Limb (tissue), 2 donors: ENCODE data around the gene LFNG.
"Not testable (repeated sequence)": the region's sequence is repeated elsewhere in the genome, so short reads cannot be mapped to it uniquely, and the experiment has no call there.

Experiments used
- DNase-seq, 2 donors: peaks; one replicate each; pipeline ENCODE4 v3.0.0-alpha.2; 2016; ENCODE audit errors: extremely low spot score in 2 of 2

Gene LFNG

DNA sequence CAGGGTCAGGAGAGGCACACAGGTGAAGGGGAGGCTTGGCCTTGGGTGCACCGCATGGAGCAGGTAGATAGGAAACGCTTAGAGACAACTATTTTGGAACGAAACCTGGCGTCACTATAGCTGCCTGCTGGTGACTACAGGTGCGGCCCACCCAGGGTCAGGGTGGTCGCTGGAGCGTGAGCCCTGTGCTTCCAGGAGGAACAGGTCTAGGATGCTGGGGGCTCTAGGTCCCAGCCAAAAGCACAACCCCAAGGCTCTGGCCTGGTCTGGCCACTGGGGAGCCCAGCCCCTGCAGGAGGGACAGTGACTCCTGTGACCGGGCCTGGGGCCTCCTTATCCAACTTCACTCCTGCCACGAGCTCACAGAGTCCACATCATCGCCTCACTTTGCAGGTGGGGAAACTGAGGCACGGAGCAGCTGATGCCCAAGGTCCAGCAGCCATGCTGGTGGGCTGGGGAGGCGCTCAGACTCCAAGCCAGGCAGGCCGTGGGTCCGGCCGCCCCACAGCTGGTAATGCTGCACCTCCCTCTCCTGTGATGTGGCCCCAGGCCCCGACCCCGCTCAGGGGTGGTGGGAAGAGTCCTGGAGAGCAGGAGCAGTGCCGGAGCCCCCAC lies 9.0 kb downstream of the LFNG start:
- DNase-seq = no peak

DNA sequence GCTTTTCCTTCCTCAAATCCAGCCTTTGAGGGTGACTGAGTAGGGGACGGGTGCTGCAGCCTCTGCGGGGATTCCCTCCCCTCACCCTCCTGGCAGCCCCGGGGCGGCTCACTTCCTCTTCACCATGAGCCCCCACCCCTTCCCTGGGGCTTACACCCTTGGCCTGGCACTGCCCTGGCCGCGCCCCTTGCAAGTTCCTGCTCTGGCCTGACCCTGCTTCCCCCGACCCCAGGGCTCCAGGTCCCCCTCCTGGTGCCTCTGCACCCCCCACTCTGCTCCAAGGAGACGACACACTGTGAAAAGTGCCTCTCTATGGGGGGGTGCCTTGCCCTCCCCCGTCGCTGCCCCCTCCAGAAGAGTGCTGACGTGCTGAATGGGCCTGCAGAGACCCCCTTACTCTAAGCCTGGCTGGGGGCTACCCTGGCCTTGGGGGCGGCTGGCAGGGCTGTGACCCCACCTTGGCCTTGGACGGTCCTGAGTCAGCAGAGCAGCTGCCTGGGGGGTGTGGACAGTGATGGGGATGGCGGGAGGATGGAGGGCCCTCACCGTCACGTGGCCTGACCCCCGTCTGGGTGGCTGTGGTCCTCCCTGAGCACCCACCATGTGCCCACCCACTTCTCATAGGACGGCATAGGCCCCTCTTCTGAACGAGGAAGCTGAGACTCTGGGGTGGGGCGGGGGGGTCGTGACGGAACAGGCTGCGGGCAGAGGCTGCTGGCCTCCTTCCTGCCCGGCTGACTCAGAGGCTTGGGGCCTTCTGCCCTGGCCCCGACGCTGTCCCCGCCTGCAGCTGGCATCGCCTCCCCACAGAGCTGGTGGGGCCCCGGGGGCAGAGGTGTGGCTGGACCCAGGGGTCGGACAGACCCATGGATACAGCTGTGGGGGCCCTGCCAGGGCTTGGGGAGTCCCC lies 9.8 kb downstream of the LFNG start:
- no peak for DNase-seq

DNA sequence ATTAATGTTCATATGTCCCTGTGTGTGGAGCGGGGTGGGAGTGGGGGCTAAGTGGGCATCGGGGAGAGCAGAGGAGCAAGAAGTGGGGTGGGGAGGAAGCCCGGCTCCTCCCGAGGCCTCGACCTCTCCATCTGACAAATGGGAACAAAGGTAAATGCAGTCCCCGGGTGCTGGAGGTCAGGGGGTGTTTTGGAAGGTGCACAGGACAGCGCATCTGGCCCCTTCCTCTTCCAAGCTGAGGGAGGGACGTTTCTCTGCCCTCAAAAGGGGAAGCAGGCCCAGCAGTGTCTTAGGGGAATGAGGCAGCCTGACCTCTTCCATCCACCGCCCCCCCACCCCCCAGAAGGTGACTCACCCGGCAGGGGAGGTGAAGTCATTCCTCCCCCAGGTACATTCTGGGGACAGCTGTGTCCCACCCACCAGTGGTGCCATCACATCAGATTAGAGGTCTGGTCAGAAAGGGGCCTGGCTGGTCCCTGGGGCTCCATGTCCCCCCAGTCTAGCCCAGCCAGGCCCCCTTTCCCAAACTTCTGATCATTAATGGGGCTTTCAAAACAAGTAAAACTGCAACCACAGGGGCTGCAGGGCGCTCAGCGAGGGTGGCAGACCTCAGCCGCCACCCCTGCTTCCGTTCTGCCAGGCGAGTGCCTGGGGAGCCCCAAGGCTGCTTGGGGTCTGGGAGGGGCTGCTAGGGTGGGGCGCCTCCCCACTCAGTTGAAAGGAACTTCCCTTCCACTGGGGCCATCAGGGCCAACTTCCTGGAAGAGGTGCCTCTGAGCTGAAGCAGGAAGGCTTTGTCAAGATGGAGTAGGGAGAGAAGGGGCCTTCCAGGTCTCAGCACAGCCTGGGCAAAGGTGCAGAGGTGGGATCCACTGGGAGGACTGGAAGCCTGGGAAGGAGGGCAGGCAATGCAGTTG lies 10.8 kb downstream of the LFNG start:
- no peak for DNase-seq

DNA sequence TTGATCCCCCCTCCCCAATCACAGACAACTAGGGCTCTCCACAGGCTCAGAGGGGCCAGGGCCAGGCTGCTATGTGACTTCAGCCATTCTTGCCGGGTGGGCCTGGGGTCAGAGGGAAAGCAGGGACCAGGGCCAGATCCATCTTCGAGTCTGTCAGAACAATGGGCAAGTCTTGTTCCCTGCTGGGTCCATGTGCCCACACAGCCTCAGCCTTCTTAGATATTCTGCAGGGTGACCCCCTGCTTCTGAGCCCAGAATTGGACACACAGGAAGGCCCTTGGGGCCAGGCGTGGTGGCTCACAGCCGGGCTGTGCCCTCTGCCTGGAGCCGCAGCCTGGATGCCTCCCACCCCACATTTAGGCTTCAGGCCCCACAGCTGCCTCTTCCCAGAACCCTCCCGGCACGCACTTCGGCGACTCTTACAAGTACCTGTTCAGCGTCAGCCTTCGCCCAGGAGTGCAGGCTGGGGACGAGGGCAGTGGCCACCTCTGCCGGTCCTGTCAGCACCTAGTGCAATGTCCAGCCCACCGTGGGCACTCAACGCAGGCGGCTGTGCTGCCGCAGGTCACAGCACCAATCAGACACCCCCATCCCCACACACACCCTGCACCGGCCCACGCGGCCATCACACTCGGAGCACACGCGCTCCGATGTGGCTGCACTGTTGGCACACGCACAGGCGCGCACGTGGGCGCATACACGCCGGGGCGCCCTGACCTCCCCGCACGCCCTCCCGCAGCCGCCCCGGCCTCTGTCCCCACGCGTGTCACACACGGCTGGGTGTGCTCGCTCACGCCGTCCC lies 11.6 kb downstream of the LFNG start:
- DNase-seq = not testable (repeated sequence)

DNA sequence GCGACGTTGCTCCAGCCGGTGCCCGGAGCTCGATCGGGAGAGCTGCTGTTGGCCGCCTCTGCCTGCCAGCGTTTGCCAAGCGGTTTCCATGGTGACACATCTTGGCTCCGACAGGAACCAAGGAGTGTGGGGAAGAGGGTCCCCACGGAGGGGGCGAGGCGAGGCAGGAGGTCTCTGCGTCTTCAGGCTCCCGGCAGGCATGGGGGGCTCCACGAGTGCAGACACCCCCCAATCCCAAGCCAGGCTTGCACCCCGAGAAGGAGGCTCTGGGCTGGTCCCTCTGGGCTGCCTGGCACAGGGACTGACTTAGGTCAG lies 12.2 kb downstream of the LFNG start:
- DNase-seq = not testable (repeated sequence)

DNA sequence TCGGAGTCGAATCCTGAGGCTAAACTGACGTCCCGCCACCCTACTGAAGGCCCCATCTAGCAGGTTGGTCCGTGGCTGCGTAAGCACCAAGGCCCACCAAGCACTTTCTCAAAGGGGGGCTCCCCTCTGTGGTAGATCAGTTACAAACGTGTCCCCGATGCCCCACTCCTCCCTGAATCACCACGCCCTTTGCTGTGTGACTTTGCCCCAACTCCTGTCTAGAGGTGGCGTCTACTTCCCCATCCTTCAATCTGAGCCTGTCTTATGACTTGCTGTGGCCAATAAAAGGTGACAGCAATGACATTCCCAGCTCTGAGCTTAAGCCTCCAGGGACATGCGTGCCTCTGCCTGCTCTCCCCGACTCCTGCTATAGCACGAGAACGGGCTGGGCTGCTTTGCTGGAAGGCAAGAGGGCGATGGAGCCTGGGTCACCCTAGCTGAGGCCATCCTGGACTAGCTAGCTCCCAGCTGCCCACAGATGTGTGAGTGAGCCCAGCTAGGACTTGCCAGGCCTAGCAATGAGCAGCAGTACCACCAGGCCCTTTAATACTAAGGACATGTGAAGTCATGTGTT lies 12.7 kb downstream of the LFNG start:
- not testable (repeated sequence) for DNase-seq

DNA sequence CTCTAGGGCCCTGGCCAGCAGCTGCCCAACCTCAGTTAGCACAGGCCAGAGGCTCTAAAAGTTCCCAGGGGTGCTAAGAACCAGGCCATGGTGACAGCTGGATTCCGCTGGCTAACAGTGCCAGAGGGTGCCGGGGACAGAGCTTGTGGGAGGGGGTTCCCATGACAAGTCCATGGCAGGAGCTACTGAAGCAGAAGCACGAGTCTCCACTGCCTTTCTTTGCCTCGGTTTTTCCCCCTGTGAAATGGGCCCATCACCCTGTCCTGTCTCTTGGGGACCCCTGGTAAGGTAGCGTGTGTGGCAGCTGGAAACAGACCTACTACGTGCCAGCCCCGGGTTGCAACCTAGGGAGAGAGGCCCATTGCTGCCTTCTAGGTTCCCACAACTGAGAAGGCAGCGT lies 13.2 kb downstream of the LFNG start:
- DNase-seq = not testable (repeated sequence)

DNA sequence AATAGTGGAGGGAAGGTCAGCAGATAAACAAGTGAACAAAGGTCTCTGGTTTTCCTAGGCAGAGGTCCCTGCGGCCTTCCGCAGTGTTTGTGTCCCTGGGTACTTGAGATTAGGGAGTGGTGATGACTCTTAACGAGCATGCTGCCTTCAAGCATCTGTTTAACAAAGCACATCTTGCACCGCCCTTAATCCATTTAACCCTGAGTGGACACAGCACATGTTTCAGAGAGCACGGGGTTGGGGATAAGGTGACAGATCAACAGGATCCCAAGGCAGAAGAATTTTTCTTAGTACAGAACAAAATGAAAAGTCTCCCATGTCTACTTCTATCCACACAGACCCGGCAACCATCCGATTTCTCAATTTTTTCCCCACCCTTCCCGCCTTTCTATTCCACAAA lies 14.0 kb downstream of the LFNG start:
- DNase-seq = not testable (repeated sequence)

DNA sequence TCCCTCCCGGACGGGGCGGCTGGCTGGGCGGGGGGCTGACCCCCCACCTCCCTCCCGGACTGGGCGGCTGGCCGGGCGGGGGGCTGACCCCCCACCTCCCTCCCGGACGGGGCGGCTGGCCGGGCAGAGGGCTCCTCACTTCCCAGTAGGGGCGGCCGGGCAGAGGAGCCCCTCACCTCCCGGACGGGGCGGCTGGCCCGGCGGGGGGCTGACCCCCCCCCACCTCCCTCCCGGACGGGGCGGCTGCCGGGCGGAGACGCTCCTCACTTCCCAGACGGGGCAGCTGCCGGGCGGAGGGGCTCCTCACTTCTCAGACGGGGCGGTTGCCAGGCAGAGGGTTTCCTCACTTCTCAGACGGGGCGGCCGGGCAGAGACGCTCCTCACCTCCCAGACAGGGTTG lies 14.6 kb downstream of the LFNG start:
- DNase-seq = not testable (repeated sequence)

DNA sequence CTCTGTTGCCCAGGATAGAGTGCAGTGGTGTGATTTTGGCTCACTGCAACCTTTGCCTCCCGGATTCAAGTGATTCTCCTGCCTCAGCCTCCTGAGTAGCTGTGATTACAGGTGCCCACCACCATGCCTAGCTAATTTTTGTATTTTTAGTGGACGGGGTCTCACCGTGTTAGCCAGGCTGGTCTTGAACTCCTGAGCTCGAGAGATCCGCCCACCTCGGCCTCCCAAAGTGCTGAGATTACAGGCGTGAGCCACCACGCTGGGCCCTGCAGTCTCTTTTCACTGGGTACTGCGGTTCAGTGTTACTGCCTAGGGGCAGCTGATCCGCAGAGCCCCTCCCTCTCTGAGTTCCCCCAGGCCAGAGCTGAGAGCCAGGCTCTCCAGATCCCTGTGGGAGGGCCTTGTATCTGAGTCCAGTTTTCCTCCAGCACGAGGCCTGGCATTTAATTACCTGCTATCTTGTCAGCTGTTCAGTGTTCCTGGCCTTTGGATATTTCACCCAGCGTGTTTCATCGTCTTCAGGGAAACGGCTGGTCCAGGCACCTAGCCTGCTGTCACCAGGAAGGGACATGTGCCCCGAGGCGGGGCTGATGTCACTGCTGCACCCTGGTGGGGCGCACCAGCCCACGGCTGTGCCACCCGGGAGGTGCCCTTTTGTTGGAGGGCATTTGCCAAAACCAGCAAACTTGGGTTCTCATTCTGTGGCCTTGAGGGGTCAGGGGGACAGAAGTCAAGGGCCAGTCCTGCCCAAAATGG lies 16.5 kb downstream of the LFNG start:
- not testable (repeated sequence) for DNase-seq

DNA sequence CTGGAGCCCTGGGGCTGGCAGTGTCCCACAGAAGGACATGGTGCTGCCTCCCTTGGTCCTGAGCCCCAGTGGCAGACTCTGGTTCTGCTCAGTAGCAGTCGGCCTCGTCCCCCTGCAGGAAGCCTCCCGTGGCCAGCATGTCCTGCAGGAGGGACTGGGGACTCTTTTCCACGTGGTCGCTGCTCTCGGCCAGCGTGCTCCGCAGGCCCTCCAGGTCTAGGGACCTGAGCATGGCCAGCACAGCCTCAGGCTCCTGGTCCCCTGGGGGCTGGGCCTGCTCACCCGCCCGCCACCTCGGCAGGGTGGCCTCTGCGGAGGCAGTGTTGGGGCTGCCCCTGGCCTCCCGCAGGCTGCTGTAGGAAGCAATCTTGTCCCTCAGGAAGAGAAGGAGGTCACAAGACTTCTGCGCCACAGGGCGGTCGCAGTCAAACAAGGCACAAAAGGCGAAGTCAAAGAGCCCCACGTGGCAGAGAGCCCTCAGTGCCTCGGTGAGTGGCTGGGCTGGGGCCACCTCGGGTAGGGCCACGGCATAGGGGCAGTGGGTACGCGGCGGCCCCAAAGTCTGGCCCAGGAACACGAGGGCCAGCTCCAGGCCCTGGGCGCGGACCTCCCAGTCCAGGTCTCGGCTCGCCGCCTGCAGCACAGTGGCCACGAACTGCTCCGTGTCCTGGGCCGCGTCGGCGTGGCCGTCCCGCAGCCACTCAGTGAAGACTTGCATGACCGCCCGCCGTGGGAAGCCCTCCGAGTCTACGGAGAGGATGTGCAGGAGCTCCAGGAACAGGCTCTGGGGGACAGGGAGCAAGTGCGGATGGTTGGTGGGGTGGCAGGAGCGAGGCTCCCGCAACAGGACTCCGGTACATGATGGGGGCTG lies 18.6 kb downstream of the LFNG start:
- DNase-seq = no peak

DNA sequence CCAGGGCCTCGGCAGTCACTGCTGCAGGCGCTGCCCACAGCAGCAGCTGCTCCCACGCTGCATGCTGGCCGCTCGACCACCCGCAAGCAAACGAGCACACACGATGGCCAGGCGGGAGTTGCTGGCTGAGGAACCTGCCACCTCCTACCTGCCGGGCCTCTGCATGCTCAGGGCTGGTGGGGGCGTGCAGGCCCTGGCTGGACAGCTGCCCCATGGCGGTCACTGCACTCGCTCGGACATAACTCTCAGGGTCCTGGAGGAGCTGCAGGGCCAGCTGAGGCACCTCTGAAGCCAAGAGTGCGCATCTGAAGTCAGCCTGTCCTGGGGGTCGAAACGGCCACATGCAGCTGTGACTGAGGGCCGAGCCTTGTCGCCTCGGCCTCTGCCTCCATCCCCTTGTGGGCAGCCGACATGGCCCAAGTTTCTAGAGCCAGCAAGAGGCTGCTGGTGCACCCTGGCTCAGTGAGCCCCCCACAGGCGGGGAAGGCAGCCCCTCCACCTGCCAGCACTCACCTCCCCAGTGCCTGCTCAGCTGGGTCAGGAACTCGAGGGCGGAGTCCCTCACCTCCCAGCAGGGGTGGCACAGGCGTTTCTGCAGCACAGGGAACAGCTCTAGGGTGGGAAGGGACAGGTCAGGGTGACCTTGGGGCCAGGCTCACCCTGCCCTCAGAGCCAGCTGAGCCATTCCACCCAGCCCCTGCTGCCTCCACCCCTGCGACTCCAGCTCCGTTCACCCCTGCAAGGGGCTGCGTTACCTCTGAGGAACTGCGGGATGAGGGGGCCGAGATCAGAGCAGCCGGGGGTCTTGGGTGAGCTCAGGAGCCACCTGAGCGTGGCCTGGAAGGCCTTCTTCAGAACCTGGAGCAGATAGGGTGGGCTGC lies 19.7 kb downstream of the LFNG start:
- DNase-seq = peak in 1 of 2 donors; percentile 32

DNA sequence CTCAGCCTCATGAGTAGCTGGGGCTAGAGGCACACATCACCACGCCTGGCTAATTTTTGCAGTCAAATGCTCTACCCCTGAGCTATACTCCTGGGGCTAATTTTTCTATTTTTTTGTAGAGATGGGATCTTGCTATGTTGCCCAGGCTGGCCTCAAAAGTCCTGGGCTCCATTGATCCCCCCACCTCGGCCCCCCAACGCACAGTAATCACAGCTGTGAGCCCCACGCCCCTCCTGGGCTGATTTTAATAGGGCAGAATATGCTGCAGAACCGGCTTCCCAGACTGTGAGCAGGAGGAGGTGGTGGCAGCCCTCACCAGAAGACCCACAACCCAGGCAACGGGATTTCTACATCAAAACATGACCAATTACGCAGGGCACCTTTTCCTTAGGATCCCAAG lies 20.6 kb downstream of the LFNG start:
- no peak for DNase-seq

DNA sequence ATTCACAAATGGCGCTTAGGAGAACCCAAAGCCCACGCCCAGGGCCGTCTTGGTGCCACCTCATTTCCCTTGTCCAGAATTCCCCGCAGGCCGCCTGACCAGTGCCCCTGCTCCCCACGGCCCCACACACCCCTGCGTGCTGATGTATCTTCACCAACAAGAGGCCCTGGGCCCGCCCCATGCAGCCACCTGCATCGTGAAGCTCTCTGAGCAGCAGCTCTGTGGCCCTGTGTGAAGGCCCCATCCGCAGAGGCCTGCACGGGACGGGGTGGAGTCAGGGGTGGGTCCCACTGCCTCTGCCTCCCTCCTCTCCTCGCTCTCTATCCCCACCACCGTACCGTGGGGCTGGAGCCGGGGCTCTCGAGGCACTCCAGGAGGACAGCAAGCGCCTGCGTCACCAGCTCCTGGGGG lies 21.1 kb downstream of the LFNG start:
- no peak for DNase-seq

DNA sequence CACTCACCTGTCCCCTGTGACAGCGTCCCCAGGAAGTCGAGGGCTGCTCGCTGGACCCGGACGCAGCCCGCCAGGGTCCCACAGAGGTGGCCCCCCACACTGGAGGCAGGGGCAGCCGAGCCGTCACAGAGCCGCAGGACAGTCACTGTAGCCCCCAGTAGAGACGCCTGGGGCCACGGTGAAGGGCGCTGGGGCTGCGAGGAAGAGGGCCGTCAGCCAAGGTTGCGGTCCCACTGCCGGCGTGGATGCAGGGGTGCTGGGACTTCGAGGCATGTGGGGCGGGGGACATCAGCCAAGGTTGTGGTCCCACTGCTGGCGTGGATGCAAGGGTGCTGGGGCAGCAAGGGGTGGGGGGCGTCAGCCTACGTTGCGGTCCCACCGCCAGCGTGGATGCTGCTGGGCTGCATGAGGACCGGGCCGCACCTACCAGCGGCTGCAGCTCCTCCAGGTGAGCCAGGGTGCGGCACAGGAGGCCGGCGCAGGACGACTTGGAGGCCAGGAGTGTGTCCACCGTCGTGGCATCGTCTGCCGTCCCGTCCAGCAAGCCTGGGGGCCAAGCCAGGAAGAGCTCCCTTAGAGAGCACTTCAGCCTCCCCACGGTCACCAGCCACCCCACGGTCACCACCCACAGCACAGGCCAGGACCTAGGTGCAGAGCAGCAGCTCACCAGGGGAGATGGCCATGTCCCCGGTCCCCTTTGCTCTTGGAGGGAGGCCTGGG lies 21.9 kb downstream of the LFNG start:
- DNase-seq = no peak

DNA sequence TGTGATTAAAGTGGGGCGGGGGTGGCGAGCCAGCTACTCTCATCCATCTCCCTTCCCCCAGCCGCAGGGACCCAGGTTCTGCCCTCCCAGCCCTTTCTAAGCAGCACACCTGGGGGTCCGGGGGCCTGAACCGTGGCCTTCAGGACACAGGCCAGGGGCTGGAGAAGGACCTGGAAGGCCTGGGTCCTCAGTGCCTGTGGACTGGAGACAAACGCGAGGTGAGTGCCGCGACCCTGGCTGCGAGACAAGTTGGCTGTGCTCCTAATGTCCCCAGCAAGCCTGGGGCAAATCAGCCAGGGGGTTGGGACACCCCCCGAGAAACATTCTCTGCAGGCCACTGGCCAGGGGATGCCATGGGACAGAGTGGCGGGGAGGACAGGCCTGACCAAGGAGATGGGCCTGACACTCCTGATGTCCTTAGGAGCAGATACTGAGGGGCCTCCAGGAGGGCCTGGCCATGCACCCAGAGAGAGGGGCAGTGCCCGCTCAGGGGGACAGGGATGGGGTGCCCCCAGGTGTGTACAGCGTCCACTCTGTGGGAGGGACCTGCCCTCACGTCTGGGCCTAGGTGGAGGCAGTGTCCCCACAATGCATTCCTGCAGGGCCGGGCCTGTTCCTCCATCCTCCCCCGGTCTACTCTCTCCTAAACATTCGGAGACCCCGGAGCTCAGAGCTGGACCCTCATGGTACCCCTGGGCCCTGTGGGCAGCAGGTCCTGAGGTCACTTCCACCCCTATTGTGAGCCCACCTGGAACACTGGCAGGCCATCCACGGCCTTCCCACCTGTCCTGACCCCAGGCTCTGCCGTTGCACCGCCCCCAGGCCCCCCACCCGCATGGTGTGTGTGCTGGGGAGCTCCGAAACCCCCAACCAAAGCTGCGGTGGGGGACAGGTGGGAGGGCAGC lies 22.7 kb downstream of the LFNG start:
- no peak for DNase-seq
